Stimulated activated effector memory CD8-positive, alpha-beta T cell treated with anti-CD3 and anti-CD28 coated beads, Interleukin-12 subunit alpha, Interleukin-12 subunit beta, amount 100 ng/mL, for 72 hours (primary cell): ENCODE data around the gene MAFF.

ENCODE experiments used
- ATAC-seq: fragments of 150-1000 bp; cut with Tn5 transposase; 2 replicates; pipeline ENCODE4 v1.10.0; 2021
- DNase-seq, 2 donors: peaks; one replicate each; pipeline ENCODE4 v3.0.0; 2021 to 2022; ENCODE audit warnings: low spot score in 2 of 2
- H3K27ac Mint-ChIP-seq: one replicate; pipeline ENCODE4 v1.8.0; 2022; ENCODE audit warnings: mild to moderate bottlenecking, mixed read lengths
- H3K36me3 Mint-ChIP-seq: one replicate; pipeline ENCODE4 v1.8.0; 2022; ENCODE audit warnings: mild to moderate bottlenecking, mixed read lengths
- H3K4me1 Mint-ChIP-seq: one replicate; pipeline ENCODE4 v1.8.0; 2022; ENCODE audit warnings: mixed read lengths
- H3K4me3 Mint-ChIP-seq: one replicate; pipeline ENCODE4 v1.8.0; 2022; ENCODE audit warnings: mild to moderate bottlenecking, mixed read lengths
- H3K9me3 Mint-ChIP-seq: one replicate; pipeline ENCODE4 v1.8.0; 2022; ENCODE audit warnings: mixed read lengths

Gene MAFF

DNA sequence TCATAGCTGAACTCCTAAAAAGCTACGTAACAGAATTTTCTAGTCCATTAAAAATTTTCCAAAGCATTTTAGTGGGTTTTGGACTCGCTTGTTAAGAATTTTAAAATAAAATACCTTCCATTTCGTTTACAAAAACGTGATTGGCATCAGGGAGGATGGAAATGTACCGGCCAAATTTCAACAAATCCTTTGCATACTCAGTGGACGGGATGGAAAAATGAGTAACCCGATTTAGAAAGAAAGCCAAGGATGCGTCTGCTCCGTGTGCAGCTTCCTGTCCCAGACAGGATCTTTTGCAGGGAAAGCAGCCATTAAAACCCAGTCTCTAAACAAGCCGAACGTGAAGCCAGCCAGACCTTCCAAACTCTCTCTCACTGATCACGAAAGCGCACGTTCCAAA is 55.4 kb downstream of the MAFF start:
- Mint-ChIP-seq H3K9me3 (no peaks in the 10 kb centered on the region), H3K4me3 (no peak overlapping the region), H3K27ac (no peak overlapping the region), H3K4me1 (peaks cover 27% of the 10 kb centered on the region), H3K36me3 (peaks cover 6% of the 10 kb centered on the region)
- ATAC-seq: no peak
- DNase-seq: no peak

- Mint-ChIP-seq H3K36me3 (peaks cover 6% of the 10 kb centered on the region), H3K9me3 (no peaks in the 10 kb centered on the region), H3K27ac (no peak overlapping the region), H3K4me1 (peaks cover 32% of the 10 kb centered on the region), H3K4me3 (no peak overlapping the region)
- ATAC-seq: no peak
- DNase-seq: no peak
These were observed 56.0 kb downstream of the MAFF start for GRCh38 chr22:38257650-38258250.

DNA sequence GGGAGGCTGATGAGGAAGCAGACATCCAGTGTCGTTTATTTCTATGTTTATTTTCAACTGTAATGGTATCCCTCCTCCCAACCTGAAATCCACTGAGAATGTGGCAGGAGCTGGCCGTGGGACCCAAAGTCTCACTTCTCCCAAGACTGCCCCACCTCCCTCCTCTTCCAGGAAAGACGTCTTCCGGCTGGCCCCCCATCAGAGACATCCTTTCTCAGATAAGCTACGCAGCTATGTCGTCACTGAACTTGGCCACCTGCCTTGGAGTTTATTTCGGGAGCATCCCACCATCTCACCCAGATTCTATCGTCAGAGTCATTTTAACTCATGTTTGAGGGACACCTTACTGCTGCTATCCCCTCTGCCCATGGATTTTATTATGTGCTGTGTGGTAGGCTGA is 57.1 kb downstream of the MAFF start:
- no peak for ATAC-seq
- no peaks in the 10 kb centered on the region for H3K9me3 Mint-ChIP-seq
- H3K4me3 Mint-ChIP-seq: no peak overlapping the region
- H3K36me3 Mint-ChIP-seq: peaks cover 6% of the 10 kb centered on the region
- H3K4me1 Mint-ChIP-seq: peaks cover 39% of the 10 kb centered on the region
- H3K27ac Mint-ChIP-seq: no peak overlapping the region
- DNase-seq: no peak

DNA sequence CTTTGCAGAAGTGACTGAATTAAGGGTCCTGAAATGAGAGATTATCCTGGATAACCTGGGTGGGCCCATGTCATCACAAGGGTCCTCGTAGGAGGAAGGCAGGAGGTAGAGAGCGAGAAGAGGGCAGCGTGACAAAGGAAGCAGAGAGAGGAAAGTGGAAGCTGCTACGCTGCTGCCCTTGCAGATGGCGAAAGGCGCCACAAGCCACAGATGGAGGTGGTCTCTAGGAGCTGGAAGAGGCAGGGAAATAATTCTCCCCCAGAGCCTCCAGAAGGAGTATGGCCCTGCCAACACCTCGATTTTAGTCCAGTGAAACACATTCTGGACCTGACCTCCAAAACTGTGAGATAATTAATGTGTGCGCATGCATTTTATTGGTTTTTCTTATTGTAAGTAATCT is 57.6 kb downstream of the MAFF start:
- Mint-ChIP-seq H3K4me3 (no peak overlapping the region), H3K27ac (no peak overlapping the region)
- ATAC-seq: no peak

DNA sequence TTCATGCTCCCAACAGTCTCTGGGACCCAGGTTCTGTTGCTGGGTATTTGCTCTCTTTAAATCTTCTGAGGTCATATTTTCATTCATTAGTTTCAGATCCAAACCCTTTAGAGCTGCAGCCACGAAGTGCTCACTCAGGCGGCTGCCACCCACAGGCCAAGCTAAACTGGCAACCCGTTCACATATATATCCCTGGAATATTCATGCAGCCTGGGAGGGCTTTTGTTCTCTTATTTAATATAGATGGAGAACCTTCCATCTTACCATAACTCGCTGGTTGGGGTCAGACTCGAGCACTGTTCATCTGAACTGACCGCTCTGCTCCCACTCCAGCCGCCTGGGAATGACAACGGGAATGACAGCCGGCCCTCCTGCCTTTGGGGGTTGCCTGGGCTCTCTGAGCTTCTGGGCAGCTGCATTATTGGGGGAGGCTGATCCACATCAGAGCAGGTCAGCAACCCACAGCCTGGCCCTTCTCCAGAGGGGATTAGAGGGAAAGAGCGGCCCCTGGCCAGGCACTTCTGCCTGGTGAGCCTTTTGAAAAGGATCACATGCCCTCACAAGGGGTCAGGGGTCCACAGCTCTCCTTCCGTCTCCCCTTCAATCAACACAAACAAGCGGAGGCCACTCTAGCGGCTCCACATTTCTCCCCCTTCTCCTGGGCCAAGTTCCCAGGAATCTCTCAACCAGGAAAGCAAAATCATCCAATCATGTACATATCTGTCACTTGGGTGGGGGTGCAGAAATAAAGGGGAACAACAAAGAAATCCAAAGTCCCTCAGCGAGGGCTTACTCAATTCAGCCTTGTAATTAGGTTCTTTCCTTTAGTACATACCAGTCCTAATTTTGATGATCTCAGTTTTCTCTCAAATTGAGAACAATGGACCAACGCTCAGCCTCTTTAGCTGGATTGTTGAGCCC is 59.2 kb downstream of the MAFF start:
- Mint-ChIP-seq H3K9me3 (no peaks in the 10 kb centered on the region), H3K4me3 (peak overlapping the region; percentile 47), H3K36me3 (peaks cover 6% of the 10 kb centered on the region), H3K4me1 (peaks cover 55% of the 10 kb centered on the region), H3K27ac (peak overlapping the region; percentile 89)
- DNase-seq (no peak), ATAC-seq (no peak)

More for the DNA sequence above, 57.6 kb downstream of the MAFF start:
- Mint-ChIP-seq H3K36me3 (peaks cover 6% of the 10 kb centered on the region), H3K9me3 (no peaks in the 10 kb centered on the region), H3K4me1 (peaks cover 44% of the 10 kb centered on the region)
- DNase-seq: no peak

- Mint-ChIP-seq H3K27ac (peak overlapping the region; percentile 89), H3K9me3 (no peaks in the 10 kb centered on the region), H3K4me3 (peak overlapping the region; percentile 47), H3K4me1 (peaks cover 64% of the 10 kb centered on the region), H3K36me3 (peaks cover 6% of the 10 kb centered on the region)
- peak; percentile 35 to 83 for DNase-seq
- ATAC-seq: peak; percentile 82
These were observed 60.4 kb downstream of the MAFF start for GRCh38 chr22:38262051-38262795.

DNA sequence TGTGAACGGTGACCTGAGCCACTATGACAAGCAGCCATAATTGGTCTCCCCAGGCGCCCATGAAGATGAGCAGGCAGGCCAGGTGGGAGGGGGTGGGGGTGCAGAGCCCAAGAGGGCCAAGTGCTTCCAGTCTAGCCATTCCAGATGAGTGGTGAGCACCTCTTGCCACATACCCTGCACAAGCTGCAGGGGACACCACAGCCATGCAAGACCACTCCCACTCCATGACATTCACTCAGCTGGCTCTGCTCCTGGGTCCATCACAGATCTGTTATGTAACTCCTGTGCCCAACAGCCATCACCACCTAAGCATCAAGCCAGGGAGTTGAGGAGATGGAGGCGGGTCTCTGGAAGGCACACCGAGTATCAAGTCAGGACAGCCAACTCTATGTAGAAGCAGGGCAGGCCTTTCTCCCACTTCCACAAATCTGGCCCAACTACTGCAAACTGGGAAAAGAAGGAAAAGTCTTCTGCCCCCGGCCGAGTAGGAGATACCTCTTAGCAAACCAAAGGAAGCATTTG is 62.6 kb downstream of the MAFF start:
- Mint-ChIP-seq H3K4me3 (no peak overlapping the region), H3K4me1 (peaks cover 76% of the 10 kb centered on the region), H3K9me3 (no peaks in the 10 kb centered on the region), H3K27ac (no peak overlapping the region), H3K36me3 (peaks cover 6% of the 10 kb centered on the region)
- ATAC-seq (no peak), DNase-seq (no peak)
